GM23248 (cell line): ENCODE measurements around the gene TMEM132C. TPM values are rescaled to one million over a fixed set of nuclear protein-coding genes. Genes with fewer than 3 reads are reported as not detected.

Source experiments
- DNase-seq: peaks from one replicate; pipeline ENCODE4 v3.0.0-alpha.2; 2015
- H2AFZ ChIP-seq: fragments of 200-600 bp; sonication (generic); 2 replicates; pipeline ENCODE4 v1.6.1; 2016; ENCODE audit warnings: antibody characterized with exemption
- H3F3A ChIP-seq: fragments of 200-600 bp; sonication (generic); 2 replicates; pipeline ENCODE4 v1.6.1; 2016; ENCODE audit warnings: mild to moderate bottlenecking, antibody characterized with exemption, mixed run types; ENCODE audit not compliant: insufficient read depth
- H3K27ac ChIP-seq: fragments of 200-600 bp; sonication (generic); 2 replicates; pipeline ENCODE4 v1.5.1; 2016; ENCODE audit warnings: mild to moderate bottlenecking
- H3K27me3 ChIP-seq: fragments of 200-600 bp; sonication (generic); replicated peaks from 2 replicates; pipeline ENCODE4 v1.6.1; 2016; ENCODE audit warnings: mild to moderate bottlenecking; ENCODE audit not compliant: insufficient read depth
- H3K36me3 ChIP-seq: fragments of 200-600 bp; sonication (generic); 2 replicates; pipeline ENCODE4 v1.6.1; 2016; ENCODE audit warnings: low read depth, mild to moderate bottlenecking
- H3K4me1 ChIP-seq: fragments of 200-600 bp; sonication (generic); 2 replicates; pipeline ENCODE4 v1.6.1; 2016; ENCODE audit warnings: mild to moderate bottlenecking; ENCODE audit not compliant: insufficient read depth
- H3K4me2 ChIP-seq: fragments of 200-600 bp; sonication (generic); one replicate; pipeline ENCODE4 v1.6.1; 2016; ENCODE audit warnings: mild to moderate bottlenecking; ENCODE audit not compliant: unreplicated experiment
- H3K4me3 ChIP-seq: fragments of 200-600 bp; sonication (generic); 2 replicates; pipeline ENCODE4 v1.5.1; 2016; ENCODE audit warnings: mild to moderate bottlenecking
- H3K79me2 ChIP-seq: fragments of 200-600 bp; sonication (generic); 2 replicates; pipeline ENCODE4 v1.6.1; 2016; ENCODE audit warnings: mild to moderate bottlenecking; ENCODE audit not compliant: insufficient read depth
- H3K9ac ChIP-seq: fragments of 200-600 bp; sonication (generic); 2 replicates; pipeline ENCODE4 v1.6.1; 2016; ENCODE audit warnings: mild to moderate bottlenecking
- H3K9me2 ChIP-seq: fragments of 200-600 bp; sonication (generic); 2 replicates; pipeline ENCODE4 v1.6.1; 2016; ENCODE audit warnings: mixed run types, mild to moderate bottlenecking, moderate library complexity; ENCODE audit not compliant: insufficient read depth
- H3K9me3 ChIP-seq: fragments of 200-600 bp; sonication (generic); one replicate; pipeline ENCODE4 v1.6.1; 2017; ENCODE audit warnings: low read depth
- H4K20me1 ChIP-seq: fragments of 200-600 bp; sonication (generic); 2 replicates; pipeline ENCODE4 v1.6.0; 2016; ENCODE audit not compliant: insufficient read depth
- EZH2 ChIP-seq: fragments of 200-600 bp; sonication (generic); IDR thresholded peaks from 2 replicates; pipeline ENCODE4 v1.6.1; 2018; ENCODE audit warnings: antibody characterized with exemption, mild to moderate bottlenecking; ENCODE audit not compliant: insufficient read depth, poor library complexity, severe bottlenecking
- EZH2phosphoT487 ChIP-seq: fragments of 200-600 bp; sonication (generic); IDR thresholded peaks from 2 replicates; pipeline ENCODE4 v1.6.1; 2018; ENCODE audit warnings: antibody characterized with exemption, moderate library complexity, mild to moderate bottlenecking, low read depth; ENCODE audit not compliant: insufficient read depth
- WGBS, 2 experiments: methylation state at CpG; one replicate each; pipeline ENCODE4 v1.1.6; 2015 to 2017; ENCODE audit warnings: low lambda C conversion rate in 2 of 2, low coverage in 1 of 2; ENCODE audit errors: missing lambda C conversion rate in 2 of 2; 5-methylcytosine and 5-hydroxymethylcytosine counted together
- in situ Hi-C: fragments of 300-500 bp; cut with MboI; formaldehyde crosslinking; loops from 2 replicates; pipeline ENCODE4 v1.15.0; 2020
- polyA plus RNA-seq: library from polyadenylated mRNA; unstranded; fragments of >200 nt; fragmentation: Nextera tagmentation; extraction: Ambion mirVana; gene quantifications from 2 replicates; pipeline ENCODE4 v1.2.1, GENCODE V29; 2016
- total RNA-seq: library from RNA; depleted of rRNA; stranded (reverse); fragments of >200 nt; shearing (Covaris generic); gene quantifications from 2 replicates; pipeline ENCODE4 v1.2.3, GENCODE V29; 2014

TMEM132C gene
- total and polyA plus RNA-seq, 2 experiments from 2014 or later, result not detected

- no peak overlapping the region for H3K4me3 ChIP-seq
- H3F3A ChIP-seq, result no peaks in the 10 kb centered on the region
- H3K27ac ChIP-seq, result no peak overlapping the region
- in situ Hi-C loops, result no loop called here
- H4K20me1 ChIP-seq, result no peaks in the 10 kb centered on the region
- H3K4me2 ChIP-seq, result no peak overlapping the region
- WGBS, 2 experiments, result 8 to 20% methylated on average over 2 of the region's 2 CpGs
- TF ChIP-seq EZH2phosphoT487 (no peak), EZH2 (no peak)
- no peaks in the 10 kb centered on the region for H3K27me3 ChIP-seq
- H3K79me2 ChIP-seq, result no peaks in the 10 kb centered on the region
- H3K9me2 ChIP-seq, result no peaks in the 10 kb centered on the region
- no peak overlapping the region for H2AFZ ChIP-seq
- no peaks in the 10 kb centered on the region for H3K36me3 ChIP-seq
- DNase-seq, result no peak
- H3K9me3 ChIP-seq, result no peaks in the 10 kb centered on the region
- H3K9ac ChIP-seq, result no peak overlapping the region
- no peaks in the 10 kb centered on the region for H3K4me1 ChIP-seq
These were observed 52.0 kb downstream of the TMEM132C start for GRCh38 chr12:128318946-128319345.

GRCh38 chr12:128322341-128322740 lies 55.4 kb downstream of the TMEM132C start:
- Histone ChIP-seq H3K27ac (no peak overlapping the region), H3K4me2 (no peak overlapping the region), H3K4me3 (no peak overlapping the region), H3K27me3 (no peaks in the 10 kb centered on the region), H3F3A (no peaks in the 10 kb centered on the region), H3K79me2 (no peaks in the 10 kb centered on the region), H3K4me1 (no peaks in the 10 kb centered on the region), H4K20me1 (no peaks in the 10 kb centered on the region), H3K9me2 (no peaks in the 10 kb centered on the region), H3K9me3 (no peaks in the 10 kb centered on the region), H3K36me3 (no peaks in the 10 kb centered on the region), H3K9ac (no peak overlapping the region), H2AFZ (no peak overlapping the region)
- TF ChIP-seq EZH2, result no peak
- no peak for TF ChIP-seq EZH2phosphoT487
- 46 to 60% methylated on average over 5 of the region's 5 CpGs for WGBS, 2 experiments
- DNase-seq, result no peak
- in situ Hi-C loops, result no loop called here

- DNase-seq, result no peak
- in situ Hi-C loops, result no loop called here
- H3K4me2 ChIP-seq, result no peak overlapping the region
These were observed 56.4 kb downstream of the TMEM132C start for GRCh38 chr12:128323145-128323920.

GRCh38 chr12:128325646-128326045 lies 58.7 kb downstream of the TMEM132C start:
- no peaks in the 10 kb centered on the region for H3K36me3 ChIP-seq
- 36 to 40% methylated on average over 12 of the region's 12 CpGs for WGBS, 2 experiments
- H3K27ac ChIP-seq, result no peak overlapping the region
- no peak overlapping the region for H2AFZ ChIP-seq
- H3K27me3 ChIP-seq, result no peaks in the 10 kb centered on the region
- in situ Hi-C loops, result no loop called here
- TF ChIP-seq EZH2phosphoT487, result no peak
- TF ChIP-seq EZH2, result no peak
- DNase-seq, result no peak
- no peak overlapping the region for H3K4me3 ChIP-seq
- no peak overlapping the region for H3K4me2 ChIP-seq
- no peaks in the 10 kb centered on the region for H3K9me3 ChIP-seq
- H4K20me1 ChIP-seq, result no peaks in the 10 kb centered on the region
- H3F3A ChIP-seq, result no peaks in the 10 kb centered on the region
- no peaks in the 10 kb centered on the region for H3K4me1 ChIP-seq
- no peak overlapping the region for H3K9ac ChIP-seq
- no peaks in the 10 kb centered on the region for H3K79me2 ChIP-seq
- H3K9me2 ChIP-seq, result no peaks in the 10 kb centered on the region

More at GRCh38 chr12:128323145-128323920, 56.4 kb downstream of the TMEM132C start:
- Histone ChIP-seq H3K4me1 (no peaks in the 10 kb centered on the region), H3F3A (no peaks in the 10 kb centered on the region), H2AFZ (no peak overlapping the region), H3K9ac (no peak overlapping the region), H3K79me2 (no peaks in the 10 kb centered on the region), H3K27ac (no peak overlapping the region), H3K9me3 (no peaks in the 10 kb centered on the region), H3K36me3 (no peaks in the 10 kb centered on the region), H3K9me2 (no peaks in the 10 kb centered on the region), H3K27me3 (no peaks in the 10 kb centered on the region), H4K20me1 (no peaks in the 10 kb centered on the region), H3K4me3 (no peak overlapping the region)
- 38 to 42% methylated on average over 20 of the region's 20 CpGs for WGBS, 2 experiments
- TF ChIP-seq EZH2phosphoT487 (no peak), EZH2 (no peak)
